ENCODE data around the gene CFAP210. TPM values are rescaled to one million over a fixed set of nuclear protein-coding genes. Genes with fewer than 3 reads are reported as not detected.
"Not testable (repeated sequence)": the region's sequence is repeated elsewhere in the genome, so short reads cannot be mapped to it uniquely, and the experiment has no call there.

Gene CFAP210
- total RNA-seq, 1 donor from 2014 or later, result not detected

DNA sequence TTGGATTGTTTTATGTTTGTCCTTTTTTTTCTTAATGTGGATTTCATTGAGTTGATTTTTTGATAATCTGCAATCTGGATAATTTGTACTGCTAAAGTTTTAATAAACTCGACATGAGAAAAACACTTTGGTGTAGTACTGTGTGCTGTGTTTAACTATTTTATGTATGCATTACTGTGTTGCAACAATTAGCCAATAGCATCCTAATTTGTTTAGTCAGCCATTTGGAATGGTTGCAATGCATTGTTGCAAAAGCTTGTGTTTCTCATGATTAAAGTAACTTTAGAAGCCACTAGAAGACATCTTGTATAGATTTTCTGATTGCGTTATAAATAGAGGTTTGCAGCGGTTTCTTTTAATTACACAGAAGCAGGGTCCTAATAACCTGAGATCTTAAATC, 56.6 kb downstream of the CFAP210 start:
- DNase-seq (ENCODE audit: low read depth), result no peak
- H3K4me3 ChIP-seq (ENCODE audit: low read depth, low read length), result no peak overlapping the region
- TF ChIP-seq, protein P1, sequence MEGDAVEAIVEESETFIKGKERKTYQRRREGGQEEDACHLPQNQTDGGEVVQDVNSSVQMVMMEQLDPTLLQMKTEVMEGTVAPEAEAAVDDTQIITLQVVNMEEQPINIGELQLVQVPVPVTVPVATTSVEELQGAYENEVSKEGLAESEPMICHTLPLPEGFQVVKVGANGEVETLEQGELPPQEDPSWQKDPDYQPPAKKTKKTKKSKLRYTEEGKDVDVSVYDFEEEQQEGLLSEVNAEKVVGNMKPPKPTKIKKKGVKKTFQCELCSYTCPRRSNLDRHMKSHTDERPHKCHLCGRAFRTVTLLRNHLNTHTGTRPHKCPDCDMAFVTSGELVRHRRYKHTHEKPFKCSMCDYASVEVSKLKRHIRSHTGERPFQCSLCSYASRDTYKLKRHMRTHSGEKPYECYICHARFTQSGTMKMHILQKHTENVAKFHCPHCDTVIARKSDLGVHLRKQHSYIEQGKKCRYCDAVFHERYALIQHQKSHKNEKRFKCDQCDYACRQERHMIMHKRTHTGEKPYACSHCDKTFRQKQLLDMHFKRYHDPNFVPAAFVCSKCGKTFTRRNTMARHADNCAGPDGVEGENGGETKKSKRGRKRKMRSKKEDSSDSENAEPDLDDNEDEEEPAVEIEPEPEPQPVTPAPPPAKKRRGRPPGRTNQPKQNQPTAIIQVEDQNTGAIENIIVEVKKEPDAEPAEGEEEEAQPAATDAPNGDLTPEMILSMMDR (conservative IDR thresholded peaks at IDR 0.05; ENCODE audit: low read depth, low read length), result no peak

DNA sequence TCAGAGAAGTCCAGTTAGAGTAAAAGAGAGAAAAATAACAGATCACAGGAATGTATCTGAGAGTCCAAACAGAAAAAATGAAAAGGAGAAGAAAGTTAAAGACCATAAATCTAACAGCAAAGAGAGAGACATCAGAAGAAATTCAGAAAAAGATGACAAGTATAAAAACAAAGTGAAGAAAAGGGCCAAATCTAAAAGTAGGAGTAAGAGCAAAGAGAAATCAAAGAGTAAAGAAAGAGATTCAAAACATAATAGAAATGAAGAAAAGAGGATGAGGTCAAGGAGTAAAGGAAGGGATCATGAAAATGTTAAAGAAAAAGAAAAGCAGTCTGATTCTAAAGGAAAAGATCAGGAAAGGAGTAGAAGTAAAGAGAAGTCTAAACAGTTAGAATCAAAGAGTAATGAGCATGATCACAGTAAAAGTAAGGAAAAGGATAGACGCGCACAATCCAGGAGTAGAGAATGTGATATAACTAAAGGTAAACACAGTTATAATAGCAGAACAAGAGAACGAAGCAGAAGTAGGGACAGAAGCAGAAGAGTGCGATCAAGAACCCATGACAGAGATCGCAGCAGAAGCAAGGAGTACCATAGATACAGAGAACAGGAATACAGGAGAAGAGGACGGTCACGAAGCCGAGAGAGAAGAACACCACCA, 57.6 kb downstream of the CFAP210 start:
- H3K4me3 ChIP-seq (ENCODE audit: low read depth, low read length), result no peak overlapping the region
- no peak for DNase-seq (ENCODE audit: low read depth)
- TF ChIP-seq, protein P1 (conservative IDR thresholded peaks at IDR 0.05; ENCODE audit: low read depth, low read length), result no peak

DNA sequence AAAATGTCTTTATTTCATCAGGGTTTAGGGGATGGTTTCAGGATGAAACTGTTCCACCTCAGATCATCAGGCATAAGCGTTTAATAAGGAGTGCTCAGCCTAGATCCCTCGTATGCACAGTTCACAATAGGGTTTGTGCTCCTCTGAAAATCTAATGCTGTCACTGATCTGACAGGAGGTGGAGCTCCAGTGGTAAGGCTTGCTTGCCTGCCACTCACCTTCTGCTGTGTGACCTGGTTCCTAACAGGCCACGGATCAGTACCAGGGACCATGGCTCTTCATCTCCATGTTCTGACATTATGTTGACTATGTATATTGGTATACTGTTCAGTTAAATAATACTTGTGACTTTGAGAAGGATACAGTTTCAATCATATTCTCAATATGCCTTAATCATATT, 68.4 kb downstream of the CFAP210 start:
- TF ChIP-seq, protein P1 (conservative IDR thresholded peaks at IDR 0.05; ENCODE audit: low read depth, low read length), result no peak
- DNase-seq (ENCODE audit: low read depth), result no peak

DNA sequence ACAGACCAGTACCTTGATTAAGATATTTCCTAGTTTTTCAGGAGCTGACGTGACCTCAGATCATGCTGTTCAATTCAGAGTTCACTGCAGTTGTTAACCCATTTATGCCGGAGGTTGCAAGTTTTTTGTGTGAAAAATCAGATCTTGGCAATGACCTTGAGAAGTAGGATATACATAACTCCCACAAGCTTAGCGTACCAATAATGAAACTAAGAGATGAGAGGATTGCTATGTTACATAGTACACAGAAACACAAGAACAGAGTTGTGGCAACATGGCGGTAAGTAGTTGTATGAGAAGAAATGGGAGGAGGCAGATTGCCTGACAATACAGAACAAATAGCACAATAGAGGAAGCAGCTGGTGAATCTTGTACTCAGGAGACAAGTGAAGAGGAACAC, 71.0 kb downstream of the CFAP210 start:
- no peak overlapping the region for H3K4me3 ChIP-seq (ENCODE audit: low read depth, low read length)
- DNase-seq (ENCODE audit: low read depth), result no peak
- TF ChIP-seq, protein P1 (conservative IDR thresholded peaks at IDR 0.05; ENCODE audit: low read depth, low read length), result no peak

More for the DNA sequence above, 68.4 kb downstream of the CFAP210 start:
- no peak overlapping the region for H3K4me3 ChIP-seq (ENCODE audit: low read depth, low read length)

DNA sequence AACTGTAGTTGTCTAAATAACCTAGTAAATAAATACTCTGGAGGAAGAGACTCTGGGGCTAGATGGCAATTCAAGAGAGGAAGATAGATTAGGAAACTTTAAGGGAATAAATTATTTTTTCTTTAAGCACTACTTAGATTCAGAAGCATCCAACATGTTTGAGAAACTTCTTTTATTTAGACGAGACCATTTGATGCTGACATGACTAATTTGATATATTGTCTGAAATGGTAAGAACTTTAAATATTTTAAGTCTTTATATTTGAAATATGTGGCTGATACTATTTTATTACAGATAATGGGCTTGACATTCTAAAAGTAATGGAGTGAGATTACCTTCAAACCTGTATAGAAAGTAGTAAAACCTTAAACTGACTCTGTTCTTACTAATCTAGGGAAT, 73.7 kb downstream of the CFAP210 start:
- TF ChIP-seq, protein P1 (conservative IDR thresholded peaks at IDR 0.05; ENCODE audit: low read depth, low read length), result no peak
- no peak for DNase-seq (ENCODE audit: low read depth)
- H3K4me3 ChIP-seq (ENCODE audit: low read depth, low read length), result no peak overlapping the region

DNA sequence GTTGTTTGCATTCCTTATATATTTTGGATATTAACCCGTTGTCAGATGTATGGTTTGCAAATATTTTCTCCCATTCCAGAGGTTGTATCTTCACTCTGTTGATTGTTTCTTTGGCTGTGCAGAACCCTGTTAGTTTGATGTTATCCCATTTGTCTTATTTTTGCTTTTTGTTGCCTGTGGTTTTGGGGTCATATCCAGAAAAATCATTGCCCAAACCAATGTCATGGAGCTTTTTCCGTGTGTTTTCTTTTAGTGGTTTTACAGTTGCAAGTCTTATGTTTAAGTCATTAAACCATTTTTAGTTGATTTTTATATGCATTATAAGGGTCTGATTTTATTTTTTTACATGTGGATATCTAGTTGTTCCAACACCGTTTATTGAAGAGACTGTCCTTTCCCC, 74.3 kb downstream of the CFAP210 start:
- no peak for DNase-seq (ENCODE audit: low read depth)
- H3K4me3 ChIP-seq (ENCODE audit: low read depth, low read length), result no peak overlapping the region
- TF ChIP-seq, protein P1 (conservative IDR thresholded peaks at IDR 0.05; ENCODE audit: low read depth, low read length), result no peak

DNA sequence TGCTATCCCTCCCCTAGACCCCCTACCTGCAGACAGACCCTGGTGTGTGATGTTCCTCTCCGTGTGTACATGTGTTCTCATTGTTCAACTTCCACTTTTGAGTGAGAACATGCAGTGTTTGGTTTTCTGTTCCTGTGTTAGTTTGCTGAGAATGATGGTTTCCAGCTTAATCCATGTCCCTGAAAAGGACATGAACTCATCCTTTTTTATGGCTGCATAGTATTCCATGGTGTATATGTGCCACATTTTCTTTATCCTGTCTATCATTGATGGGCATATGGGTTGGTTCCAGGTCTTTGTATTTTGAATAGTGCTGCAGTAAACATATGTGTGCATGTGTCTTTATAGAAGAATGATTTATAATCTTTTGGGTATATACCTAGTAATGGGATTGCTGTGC, 78.2 kb downstream of the CFAP210 start:
- DNase-seq (ENCODE audit: low read depth); H3K4me3 ChIP-seq (ENCODE audit: low read depth, low read length): not testable (repeated sequence)

Measured in epithelial cell of proximal tubule (primary cell).